Amniotic stem cell (primary cell): ENCODE data around the gene SLC8A1.
A peak's percentile ranks its signal among the peaks of the same experiment; 100 is the strongest.

Experiments used
- DNase-seq: peaks from one replicate; lab custom pipeline; 2025; lab: John Stamatoyannopoulos, UW

The SLC8A1 gene

DNA sequence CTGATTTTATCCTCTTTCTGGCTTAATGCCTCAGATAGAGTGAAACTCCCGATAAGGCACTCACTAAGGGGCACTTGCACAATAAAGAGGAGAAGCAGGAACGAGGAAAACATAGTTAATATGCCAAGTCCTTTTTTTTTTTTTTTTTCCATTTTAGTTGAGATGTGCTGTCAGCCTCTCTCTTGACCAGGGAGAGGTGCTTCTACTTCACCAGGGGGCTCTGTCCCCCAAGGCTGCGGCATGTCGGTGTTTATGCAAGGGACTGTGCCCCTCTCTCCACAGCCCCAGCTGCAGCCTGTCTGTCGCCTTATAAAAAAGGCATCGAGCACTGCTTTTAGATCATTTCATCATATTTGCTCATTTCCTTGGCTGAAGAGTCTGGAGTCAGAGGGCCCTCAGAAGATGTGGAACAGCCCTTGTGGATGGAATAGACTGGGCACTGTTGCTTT lies 178.1 kb downstream of the SLC8A1 start:
- DNase-seq: no peak

DNA sequence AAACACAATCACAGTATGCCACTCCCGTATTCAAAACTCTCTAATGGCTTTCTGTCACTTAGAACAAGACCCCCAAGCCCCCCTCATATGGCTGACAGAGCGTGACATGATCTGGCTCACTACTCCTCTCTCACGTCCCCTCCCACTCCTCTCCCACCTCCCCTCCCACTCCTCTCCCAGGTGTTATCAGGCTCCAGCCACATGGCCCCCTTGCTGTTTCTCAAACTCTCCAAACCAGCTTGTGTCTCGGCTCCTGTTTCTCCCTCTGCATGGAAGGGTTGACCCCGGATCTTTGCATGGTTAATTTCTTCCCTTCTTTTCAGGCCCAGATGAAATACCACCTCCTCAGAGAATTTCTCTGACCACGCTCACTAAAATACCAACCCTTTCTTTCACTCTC lies 180.8 kb downstream of the SLC8A1 start:
- DNase-seq: no peak

DNA sequence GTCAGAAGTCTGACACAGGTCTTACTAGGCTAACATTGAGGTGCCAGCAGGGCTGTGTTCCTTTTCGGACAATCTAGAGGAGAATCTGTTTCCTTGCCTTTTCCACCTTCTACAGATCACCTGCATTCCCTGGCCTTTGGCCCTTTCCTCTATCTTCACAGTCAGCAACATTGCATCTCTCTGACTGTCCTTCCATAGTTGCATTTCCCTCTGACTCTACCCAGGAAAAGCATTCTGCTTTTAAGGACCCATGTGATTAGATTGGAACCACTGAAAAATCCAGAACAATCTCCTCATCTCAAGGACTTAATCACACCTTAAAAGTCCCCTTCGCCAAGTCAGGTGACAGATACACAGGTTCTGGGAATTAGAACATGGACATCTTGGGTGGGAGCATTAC lies 181.5 kb downstream of the SLC8A1 start:
- no peak for DNase-seq

DNA sequence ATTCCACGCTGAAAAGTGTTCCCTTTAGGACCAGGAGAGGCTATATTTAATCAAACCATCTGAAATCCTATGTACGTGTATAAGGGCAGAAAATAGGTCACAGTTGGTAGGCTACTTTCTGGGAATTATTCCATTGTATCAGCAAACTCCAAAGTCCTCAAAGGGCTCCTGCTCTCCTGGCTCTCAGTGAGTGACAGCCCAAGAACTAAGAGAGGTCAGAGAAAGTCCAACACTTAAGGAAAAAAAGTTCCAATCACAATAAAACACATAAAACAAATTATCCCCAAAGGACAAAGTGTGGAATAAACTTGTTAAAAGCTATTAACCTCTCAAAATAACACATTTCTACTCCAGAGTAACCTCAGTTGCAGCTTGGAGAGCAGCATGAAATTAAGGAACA lies 183.3 kb downstream of the SLC8A1 start:
- no peak for DNase-seq

DNA sequence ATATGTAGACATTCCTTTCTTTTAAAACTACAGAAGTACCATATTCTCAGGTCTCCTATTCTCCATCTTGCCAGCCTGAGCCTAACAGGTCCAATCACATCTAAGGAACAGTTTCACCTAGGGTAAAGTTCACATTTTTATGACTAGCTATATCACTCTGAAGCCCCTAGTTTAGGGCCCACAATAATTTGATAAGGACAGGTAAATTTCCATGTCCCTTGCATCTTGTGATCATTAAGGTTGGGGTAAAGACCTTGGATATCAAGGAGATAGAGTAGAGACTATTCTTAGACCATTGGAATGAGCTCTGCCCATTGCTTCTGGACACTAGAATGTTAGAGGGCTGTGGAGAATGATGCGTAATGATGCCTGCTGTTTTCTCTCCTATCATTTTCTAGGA lies 185.7 kb downstream of the SLC8A1 start:
- no peak for DNase-seq

DNA sequence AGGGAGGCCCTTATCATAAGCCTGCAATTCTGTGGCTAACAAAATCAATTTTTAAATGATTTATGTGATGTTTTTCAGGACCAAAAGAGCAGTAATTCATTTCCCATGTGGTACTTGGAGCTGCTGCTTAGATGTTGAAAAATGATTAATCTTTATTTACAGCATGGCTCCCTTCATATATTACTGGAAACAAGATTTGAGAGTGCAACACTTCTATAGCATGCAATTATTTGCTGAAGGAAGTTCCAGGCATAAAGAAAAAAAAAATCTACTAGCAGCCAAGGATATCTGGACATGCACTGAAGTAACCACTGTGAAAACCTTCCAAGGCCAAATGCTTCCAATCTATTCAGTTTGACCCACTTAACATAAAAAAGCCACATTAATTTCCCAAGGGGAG lies 186.3 kb downstream of the SLC8A1 start:
- no peak for DNase-seq

DNA sequence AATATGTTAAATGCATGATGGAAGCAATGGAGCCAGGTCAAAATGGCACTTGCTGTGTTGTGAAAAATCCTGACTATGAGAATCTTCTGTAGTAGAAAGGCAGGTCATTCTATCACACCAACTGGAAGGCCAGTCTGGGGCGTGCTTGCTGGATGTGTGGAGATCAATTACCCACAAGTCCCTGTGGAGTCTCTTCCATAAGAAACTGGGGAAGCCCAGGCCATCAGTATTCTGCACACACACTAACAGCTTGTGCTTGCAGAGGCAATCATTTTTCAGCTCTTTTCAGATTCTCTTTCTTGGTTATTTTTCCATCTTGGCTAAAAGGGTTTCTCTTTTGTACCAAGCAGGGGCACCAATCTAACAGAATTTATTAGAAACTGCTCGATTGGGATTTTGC lies 190.8 kb downstream of the SLC8A1 start:
- no peak for DNase-seq

DNA sequence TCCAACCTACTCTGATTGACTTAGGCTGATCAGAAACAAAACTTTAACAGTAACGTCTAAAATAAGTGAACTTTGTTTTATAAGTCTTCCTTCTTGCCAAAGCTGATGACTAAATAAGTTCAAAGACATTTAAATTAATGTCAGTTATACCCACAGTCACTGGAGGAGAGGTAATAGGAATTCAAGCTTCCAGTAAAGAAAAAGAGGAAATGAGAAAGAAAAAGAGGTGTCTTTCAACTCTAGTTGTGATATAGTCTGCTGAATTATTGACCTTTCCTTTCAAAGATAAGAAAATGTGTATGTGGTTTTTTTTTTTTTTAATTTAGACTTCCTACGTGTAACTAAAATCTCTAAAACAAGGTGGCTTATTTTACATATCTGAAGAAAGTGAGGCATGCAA lies 191.5 kb downstream of the SLC8A1 start:
- DNase-seq: no peak

DNA sequence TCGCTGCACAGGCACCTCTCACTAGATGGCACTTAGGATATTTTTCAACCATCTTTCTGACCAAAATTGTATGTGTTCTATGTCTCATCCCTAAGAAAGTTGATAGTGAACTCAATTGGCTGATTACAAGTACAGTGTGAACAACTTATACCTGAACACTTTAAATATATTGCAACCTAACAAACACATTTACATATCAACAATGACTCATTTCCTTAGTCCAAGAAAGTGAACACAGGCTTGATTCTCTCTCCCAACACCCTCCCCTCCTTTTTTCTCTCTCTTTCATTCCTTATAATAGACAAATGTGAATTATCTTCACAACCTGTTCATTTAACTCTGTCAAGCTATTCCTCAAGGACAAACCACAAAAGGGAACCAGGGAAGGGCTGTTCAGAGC lies 192.0 kb downstream of the SLC8A1 start:
- DNase-seq: no peak

DNA sequence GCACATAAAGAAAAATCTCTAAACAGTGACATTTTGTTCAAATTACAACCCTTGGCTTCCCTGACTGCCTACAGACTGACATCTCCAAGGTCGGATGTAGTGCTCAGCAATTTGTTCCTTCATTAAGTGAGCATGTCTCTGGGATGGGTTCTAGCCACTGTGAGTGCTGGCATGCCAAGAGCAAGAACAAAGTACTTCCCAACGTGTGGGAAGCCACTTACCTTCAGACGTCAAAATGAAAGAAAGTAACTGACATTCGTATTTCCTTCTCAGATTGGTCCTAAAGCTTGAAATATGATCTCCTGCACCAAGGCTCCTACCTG lies 193.8 kb downstream of the SLC8A1 start:
- DNase-seq: no peak

DNA sequence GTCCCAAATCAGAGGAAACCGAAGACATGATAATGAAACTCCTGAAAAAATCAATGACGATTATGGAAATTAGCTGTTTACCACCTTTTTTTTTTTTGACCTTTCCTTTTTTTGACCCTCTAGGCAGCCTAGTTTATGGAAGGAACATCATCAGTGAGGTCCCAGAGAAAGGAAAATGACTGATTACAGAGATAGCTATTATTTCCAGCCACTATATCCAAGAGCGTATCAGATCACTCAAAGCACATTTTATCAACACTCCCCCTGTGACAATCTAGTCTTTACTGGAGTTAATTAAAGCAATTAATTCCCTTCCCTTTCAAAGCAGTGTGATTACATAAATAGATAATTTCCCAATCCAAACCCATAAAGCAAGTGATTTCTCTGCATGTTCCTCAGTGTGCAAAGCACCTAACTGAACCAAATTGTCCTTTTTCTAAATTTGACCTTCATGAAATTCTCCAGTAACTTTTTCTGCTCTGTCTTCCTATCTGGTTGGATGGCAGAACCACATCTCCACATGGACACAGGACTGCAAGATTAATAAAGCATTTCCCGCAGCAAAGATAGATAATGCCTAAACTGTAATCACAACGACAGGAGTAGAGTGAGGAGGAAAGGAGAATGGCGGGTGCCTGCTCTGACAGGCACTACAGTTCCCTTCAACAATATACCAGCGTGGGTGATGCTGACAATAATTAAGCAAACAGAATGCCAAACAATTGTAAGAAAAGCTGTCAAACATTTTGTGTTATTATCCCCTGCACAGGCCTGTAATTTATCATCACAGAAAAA lies 194.4 kb downstream of the SLC8A1 start:
- DNase-seq: no peak

DNA sequence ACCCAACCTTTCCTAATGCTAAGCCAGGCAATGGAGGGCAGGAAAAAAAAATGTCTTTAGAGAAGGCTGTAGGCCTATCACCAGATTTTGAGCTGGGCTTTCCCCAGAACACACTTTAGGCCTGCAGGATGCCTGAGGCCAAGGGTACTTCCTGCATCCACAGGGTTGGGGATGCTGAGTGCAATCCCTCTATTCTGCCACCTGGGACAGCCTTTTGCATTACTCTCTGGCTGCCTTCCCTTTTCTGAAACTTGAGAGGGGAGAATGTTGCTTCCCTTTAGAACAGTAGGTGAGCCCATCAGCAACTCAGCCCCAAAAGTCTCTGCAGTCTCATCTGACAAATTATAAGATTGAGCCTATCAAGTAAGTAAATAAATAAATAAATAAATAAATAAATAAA lies 195.2 kb downstream of the SLC8A1 start:
- no peak for DNase-seq

DNA sequence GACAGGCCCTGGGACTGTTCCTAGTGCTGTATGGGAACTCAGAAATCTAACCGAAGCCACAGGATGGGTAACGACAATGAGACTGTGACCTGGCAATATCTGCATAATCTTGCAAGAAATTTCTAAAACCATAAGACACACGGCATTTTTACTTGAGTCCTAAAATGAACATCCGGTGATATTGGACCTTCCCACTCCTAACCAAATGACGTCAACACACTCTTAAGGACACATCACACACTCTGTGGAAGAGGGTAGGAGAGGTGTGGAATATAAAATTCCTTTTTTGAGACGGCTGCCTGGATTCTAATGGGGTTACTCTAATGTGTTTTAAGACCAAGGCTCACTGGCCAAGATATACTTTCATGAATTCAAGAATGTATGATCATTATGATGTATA lies 195.9 kb downstream of the SLC8A1 start:
- no peak for DNase-seq

DNA sequence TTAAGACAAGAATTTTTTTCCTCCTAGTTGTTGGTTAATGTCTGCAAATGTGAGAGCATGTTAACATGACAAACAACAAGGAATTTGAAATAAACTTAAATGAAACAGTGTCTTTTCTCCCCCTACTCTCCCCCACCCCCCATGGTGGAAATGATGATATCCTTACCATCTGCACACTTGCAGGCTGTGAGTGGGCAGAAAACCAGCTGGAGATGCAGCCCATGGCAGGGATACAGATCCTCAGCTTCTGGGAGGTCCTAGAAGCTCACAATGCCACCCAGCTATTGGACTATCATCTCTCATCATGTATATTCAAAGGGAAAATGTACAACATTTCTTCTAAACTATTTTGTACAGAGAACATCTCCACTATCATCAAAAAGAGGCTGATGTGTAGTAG lies 196.8 kb downstream of the SLC8A1 start:
- no peak for DNase-seq

DNA sequence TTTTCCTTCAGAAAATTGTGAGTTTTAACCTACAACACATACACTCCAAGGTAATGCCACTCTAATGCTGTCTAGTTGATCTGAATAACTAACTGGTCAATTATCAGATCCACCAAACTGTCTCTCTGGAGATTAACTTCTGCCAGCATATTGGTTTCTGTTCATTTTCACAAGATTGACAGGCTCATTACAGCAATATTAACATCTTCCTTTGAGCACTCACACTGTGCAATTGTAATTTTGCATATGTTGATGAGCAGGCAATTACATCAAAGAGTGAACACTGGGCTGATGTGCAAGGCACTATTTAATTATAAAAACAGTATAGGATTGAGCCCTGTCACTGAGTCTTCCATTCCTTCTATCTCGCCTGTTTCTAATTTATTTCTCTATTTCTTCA lies 197.3 kb downstream of the SLC8A1 start:
- DNase-seq: no peak

DNA sequence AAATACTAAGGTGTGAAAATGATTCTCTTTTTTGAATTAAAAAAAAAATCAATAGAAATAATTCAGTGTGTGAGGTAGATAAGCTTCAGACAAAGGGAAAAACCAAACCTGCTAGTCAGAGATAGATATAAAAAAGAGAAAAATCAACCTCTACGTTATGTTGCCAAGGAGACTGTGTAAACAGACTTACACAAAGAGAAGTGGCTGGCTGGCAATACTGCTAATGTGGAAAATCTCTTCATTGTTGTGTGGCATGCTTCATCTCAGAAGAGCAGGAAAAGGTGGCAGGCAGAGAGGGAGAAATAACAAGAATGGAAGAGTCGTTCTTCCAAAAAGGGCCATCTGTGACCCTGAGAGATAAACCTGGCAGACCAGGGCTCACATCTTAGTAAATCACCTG lies 200.8 kb downstream of the SLC8A1 start:
- DNase-seq: no peak

DNA sequence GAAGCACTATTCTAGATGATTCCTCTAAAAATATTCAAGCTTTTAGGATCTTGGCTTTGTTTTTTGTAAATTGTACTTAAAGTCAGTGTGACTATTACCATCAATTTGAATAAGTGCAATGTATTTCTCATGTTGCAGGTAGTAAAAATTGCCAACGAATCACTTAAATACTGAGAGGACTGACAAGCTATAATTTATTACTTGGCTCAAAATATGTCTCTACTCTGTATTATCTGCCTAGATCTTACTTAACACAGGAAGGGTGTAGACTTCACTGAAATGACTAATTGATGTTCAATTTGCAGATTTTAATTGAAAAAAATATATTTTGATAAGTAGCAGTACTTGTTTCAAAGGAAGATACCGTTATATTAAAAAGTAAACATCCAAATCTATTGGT lies 202.3 kb downstream of the SLC8A1 start:
- DNase-seq: no peak

DNA sequence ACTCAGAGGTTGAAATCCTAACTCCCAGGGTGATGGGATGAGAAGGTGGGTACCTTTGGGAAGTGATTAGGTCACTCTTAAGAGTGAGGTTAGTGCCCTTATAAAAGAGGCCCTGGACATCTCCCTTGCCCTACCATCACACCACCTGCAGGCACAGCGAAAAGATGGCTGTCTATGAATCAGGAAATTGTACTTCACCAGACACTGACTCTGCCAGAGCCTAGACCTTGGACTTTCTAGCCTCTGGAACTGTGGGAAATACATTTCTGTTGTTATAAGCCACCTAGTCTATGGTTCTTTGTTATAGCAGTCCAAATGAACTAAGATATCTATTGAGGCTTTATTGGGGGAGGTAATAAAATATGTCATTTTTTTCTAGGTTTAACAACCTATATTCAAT lies 203.6 kb downstream of the SLC8A1 start:
- DNase-seq: no peak

DNA sequence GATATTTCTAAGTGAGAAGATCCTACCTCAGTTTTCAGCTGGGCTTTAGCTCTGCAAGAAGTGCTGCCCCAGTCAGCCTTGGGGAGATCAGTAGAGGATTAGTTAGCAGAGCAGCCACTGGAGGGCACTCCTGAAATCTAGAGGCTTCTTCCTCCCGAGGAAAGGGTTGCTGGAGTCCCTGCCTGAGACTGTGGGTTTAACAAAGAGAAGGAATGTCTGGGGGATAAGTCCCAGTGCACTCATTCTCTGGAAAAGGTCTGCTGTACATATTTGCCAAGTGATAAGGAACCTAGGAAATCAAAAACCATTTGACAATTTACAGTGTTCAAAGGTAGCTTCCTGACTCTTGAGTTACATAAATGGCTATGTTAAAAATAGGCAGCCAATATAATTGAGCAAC lies 207.2 kb downstream of the SLC8A1 start:
- no peak for DNase-seq

DNA sequence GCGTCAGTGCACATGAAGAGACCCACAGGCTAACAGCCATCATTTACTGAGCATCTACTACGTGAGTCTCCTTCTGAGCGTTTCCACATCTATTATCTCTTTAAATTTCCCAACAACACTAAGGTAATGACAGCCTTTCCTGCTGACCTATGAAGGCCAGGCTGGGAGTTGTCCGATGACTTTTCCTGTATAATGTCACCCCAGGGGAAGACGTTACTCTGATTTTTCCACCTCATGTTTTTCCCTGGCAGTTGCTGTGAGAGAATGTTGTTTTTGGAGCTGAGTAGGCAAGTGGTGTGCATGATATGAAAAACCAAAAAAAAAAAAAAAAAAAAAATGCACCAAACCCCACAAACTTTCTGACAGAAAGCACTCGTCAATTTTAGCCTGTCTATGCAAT lies 207.6 kb downstream of the SLC8A1 start:
- DNase-seq: no peak

DNA sequence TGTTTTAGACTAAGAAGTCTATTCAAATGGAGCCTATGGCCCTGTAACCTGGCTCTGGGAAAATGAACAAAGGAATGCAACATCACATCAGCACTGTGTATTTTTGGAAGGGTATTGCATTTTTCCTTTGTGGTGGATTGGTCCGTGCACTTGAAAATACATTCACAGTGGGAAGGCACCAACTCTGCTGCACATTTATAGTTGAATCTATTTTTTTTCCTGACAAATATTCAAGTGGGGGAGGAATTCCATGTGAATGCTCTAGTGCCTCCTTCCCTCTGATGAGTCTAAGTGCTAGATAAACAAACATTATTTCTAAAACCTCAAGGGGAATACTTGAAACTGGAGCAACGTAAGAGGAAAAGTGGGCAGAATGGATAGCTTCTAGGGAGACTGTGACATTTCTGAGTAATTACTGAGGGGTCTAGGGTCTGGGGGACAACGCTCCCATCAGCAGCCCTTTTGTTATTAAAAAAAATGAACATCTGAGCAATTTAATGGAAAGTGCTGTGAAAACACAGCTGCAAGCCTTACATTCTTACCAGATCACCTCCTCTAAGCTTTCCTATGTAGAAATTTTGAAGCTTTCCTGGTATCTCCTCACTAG lies 208.2 kb downstream of the SLC8A1 start:
- peak; percentile 53 for DNase-seq

DNA sequence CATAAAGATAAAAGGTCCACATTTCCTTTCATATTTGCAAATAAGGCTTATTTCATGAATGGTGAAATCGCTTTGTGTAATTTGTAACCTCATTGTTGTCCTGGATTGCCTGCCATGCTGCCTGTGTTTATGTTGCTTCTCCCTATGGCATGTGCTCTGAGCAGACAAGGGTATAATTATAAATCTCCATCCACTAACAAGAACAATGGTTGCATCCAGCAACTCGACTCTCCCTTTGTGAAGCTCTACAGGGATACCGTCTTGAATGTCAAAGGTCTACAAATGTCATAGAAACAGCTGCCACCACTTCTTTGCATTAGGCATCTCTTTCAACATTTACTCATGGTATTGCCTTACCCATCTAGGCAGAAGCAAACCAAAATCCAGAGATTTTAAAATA lies 209.6 kb downstream of the SLC8A1 start:
- DNase-seq: no peak

DNA sequence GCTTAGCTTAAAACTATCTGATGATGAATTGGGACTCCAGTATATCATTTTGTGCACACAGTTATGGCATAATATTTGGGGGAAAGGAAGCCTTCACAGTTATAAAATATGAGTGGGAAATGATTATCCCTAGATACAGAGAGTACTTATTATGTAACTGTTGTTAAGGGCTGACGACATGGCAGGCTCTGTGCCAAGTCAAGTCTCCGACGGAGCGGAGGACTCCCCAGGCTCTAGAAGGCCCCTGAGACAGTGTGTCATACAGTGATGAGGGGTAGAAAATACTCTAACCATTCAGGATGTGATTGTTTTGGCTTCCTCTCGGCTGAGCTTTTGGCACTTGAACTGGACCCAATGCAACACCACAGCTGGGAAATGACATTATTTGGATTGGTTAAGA lies 211.8 kb downstream of the SLC8A1 start:
- peak; percentile 68 for DNase-seq
